Choroid plexus epithelial cell (primary cell): ENCODE data around the gene TMEM130.

Experiments
- DNase-seq: peaks from one replicate; pipeline ENCODE4 v3.0.0-alpha.2; 2010; ENCODE audit warnings: low read depth
- H3K4me3 ChIP-seq: 2 replicates; pipeline ENCODE4 v1.5.1; 2011; ENCODE audit warnings: low read depth, mild to moderate bottlenecking, control low read depth, low read length, moderate library complexity
- TF ChIP-seq, protein P1 (sequence below): conservative IDR thresholded peaks from 2 replicates; pipeline ENCODE4 v1.5.1; 2011; ENCODE audit warnings: low read depth, mild to moderate bottlenecking, control low read depth, inconsistent platforms, low read length, moderate library complexity

Gene TMEM130

DNA sequence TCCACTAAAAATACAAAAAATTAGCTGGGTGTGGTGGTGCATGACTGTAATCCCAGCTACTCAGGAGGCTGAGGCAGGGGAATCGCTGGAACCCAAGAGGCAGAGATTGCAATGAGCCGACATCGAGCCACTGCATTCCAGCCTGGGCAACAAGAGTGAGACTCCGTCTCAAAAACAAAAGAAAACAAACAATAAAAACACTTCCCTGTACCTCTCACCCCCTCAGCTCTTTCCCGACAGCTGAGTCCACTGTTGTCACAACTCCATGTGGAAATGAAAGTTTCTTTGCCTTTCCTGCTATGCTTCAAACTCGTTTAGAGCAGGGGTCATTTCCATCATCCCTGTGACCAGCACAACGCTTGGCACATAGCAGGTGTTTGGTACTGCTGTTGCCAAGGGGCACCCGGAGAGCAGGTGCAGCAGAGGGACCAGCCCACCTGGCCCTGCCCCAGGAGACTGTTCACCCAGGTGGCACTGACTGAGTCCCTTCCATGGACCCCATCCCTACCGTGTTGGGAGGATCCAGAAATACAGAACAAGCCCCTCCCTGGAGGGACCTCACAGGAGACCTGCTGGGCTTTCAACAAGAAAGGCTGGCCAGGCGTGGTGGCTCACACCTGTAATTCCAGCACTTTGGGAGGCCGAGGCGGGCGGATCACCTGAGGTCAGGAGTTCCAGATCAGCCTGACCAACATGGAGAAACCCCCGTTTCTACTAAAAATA lies 4.9 kb downstream of the TMEM130 start:
- no peak overlapping the region for H3K4me3 ChIP-seq
- TF ChIP-seq, protein P1, sequence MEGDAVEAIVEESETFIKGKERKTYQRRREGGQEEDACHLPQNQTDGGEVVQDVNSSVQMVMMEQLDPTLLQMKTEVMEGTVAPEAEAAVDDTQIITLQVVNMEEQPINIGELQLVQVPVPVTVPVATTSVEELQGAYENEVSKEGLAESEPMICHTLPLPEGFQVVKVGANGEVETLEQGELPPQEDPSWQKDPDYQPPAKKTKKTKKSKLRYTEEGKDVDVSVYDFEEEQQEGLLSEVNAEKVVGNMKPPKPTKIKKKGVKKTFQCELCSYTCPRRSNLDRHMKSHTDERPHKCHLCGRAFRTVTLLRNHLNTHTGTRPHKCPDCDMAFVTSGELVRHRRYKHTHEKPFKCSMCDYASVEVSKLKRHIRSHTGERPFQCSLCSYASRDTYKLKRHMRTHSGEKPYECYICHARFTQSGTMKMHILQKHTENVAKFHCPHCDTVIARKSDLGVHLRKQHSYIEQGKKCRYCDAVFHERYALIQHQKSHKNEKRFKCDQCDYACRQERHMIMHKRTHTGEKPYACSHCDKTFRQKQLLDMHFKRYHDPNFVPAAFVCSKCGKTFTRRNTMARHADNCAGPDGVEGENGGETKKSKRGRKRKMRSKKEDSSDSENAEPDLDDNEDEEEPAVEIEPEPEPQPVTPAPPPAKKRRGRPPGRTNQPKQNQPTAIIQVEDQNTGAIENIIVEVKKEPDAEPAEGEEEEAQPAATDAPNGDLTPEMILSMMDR, result no peak
- peak; percentile 18 for DNase-seq

DNA sequence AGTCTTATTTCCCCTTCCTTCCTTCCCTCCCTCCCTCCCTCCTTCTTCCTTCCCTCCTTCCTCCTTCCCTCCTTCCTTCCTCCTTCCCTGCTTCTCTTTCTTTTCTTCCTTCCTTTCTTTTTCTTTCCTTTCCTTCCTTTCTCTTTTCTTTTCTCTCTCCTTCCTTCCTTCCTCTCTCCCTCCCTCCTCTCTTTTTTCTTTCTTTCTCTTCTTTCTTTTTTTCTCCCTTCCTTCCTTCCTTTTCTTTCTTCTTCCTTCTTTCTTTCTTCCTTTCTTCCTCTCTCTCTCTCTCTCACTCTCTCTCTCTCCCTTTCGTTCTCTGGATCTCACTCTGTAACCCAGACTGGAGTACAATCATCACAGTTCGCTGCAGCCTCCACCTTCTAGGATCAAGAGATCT lies 6.2 kb downstream of the TMEM130 start:
- no peak for DNase-seq
- H3K4me3 ChIP-seq, result no peak overlapping the region
- TF ChIP-seq, protein P1, result no peak

DNA sequence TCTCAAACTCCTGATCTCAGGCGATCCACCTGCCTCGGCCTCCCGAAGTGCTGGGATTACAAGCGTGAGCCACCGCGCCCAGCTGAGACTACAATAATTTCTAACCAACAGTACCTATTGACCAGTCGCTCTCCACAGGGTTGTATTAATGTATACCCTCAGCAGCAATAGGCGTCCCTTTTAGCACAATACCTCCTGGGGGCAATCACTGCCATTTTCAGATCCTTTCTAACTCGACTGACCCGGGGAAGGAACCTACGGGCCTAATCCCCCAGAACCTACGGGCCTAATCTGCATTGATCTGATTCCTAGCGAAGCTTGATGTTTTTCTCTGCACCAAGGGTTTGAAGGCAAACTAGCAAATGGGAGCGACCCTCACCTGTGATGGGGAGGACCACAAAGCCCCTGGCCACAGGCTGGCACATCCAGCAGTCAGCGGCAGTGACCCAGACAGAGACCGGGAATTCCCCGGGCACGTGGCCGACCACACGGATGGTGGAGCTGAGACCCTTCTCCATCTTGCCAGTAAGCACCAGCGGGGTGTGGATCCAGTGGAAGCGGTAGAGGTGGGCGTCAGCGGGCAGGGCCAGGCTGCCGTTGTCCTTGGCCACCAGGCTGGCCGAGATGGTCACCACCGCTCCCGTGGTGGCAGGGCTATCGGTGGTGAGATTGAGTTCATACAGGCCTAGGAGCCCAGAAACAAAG lies 6.9 kb downstream of the TMEM130 start:
- no peak for DNase-seq
- H3K4me3 ChIP-seq, result no peak overlapping the region
- TF ChIP-seq, protein P1, result no peak

DNA sequence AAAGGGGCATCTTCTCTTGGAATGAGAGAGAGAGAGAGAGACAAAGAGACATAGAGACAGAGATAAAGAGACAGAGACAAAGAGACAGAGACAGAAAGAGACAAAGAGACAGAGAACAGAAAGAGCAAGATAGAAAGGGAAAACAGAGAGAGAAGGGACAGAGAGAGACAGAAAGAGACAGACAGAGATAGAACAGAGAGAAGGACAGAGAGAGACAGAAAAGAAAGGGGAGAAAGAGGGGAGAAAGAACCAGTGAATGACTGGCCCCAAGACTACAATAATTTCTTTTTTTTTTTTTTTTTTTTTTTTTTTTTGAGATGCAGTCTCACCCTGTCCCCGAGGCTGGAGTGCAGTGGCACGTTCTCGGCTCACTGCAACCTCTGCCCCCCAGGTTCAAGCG lies 7.6 kb downstream of the TMEM130 start:
- TF ChIP-seq, protein P1, result no peak
- no peak for DNase-seq
- no peak overlapping the region for H3K4me3 ChIP-seq

DNA sequence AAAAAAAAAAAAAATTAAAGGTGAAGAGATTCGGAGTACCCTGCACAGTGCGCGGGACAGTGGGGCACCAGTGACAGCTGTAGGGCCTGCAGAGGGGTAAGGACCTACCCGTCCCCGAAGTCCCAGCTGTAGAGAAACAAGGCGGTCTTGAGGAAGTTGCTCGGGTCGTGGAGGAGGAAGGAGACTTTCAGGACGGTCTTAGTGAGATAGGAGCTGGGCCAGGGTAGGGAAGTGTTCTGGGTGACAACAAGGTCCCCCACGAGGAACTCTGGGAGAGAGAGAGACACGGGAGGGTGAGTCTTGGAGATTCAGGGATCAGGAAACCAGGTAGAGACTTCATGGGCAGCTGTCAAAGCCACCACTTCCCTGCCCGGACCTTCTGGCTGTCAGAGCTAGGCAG lies 9.7 kb downstream of the TMEM130 start:
- DNase-seq, result no peak
- TF ChIP-seq, protein P1, result no peak

DNA sequence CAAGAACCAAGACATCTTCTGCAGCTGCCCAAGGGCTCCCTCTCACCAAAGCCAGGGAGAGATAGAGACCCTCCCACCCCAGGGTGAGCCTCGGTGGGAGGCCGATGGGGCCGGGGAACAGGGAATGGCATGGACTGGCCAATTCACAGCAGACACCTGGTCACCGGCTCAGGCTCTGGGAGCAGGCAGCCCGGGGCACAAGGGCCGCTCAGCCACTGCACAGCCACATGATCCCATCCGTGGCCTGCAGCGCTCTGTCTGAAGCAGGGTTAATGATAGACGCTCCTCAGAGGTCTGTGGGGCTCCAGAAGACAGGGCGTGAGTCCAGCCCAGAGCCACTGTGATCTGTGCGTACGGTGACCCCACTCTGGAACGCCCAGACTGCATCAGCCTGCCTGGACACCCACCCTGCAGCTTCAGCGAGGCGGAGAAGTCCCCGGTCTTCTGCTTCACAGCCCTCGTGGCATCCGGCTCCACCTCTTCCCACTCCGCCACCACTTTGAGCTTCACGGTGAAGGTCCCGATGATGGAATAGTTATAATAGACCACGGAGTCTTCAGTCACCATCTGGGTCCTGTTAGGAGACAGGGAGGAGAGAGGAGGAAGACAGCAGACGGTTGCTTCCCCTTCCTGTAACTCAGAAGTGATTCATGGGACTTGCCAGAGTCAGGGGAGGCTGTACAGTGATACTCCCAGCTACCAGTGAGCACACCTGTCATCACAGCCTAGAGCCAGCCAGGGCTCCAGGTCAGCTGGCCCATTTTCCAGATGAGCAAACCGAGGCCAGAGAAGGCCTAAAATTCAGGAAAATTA lies 14.0 kb downstream of the TMEM130 start:
- H3K4me3 ChIP-seq, result no peak overlapping the region
- peak; percentile 34 for DNase-seq
- TF ChIP-seq, protein P1, result no peak

More for the DNA sequence above, 9.7 kb downstream of the TMEM130 start:
- no peak overlapping the region for H3K4me3 ChIP-seq
